GM12878 (cell line): Measurements from ENCODE around the gene FKBP8.

ENCODE experiments used
- ATF2 ChIP-seq: IDR thresholded peaks from 2 replicates; pipeline ENCODE4 v1.6.1; 2012; ENCODE audit warnings: low read length, inconsistent platforms
- BACH1 ChIP-seq: fragments of 450-650 bp; IDR thresholded peaks from 2 replicates; pipeline ENCODE4 v1.6.1; 2017; ENCODE audit warnings: mild to moderate bottlenecking, borderline replicate concordance
- EP300 ChIP-seq, 2 experiments: fragments of 150-350 bp in 1 of 2; IDR thresholded peaks; 2 replicates each; pipeline ENCODE4 v1.6.1; 2011 to 2012; ENCODE audit warnings: low read depth in 2 of 2, low read length in 2 of 2, borderline replicate concordance in 1 of 2, improper control_type of control experiment in 1 of 2, inconsistent platforms in 1 of 2; ENCODE audit not compliant: control insufficient read depth in 1 of 2
- PBX3 ChIP-seq: IDR thresholded peaks from 2 replicates; pipeline ENCODE4 v1.6.1; 2011; ENCODE audit warnings: mild to moderate bottlenecking, low read depth, low read length, moderate library complexity; ENCODE audit not compliant: insufficient replicate concordance
- POLR2A ChIP-seq: IDR thresholded peaks from 2 replicates; pipeline ENCODE4 v1.6.1; 2011; ENCODE audit warnings: low read depth, mild to moderate bottlenecking, low read length
- REST ChIP-seq: IDR thresholded peaks from 2 replicates; pipeline ENCODE4 v1.6.1; 2012; ENCODE audit warnings: mild to moderate bottlenecking, low read depth, low read length
- SP1 ChIP-seq: IDR thresholded peaks from one replicate; pipeline ENCODE4 v1.6.1; 2011; ENCODE audit warnings: low read depth, low read length
- SRF ChIP-seq, 2 experiments: IDR thresholded peaks; 2 replicates each; pipeline ENCODE4 v1.6.1; 2011; ENCODE audit warnings: low read depth in 2 of 2, low read length in 2 of 2, mild to moderate bottlenecking in 1 of 2, moderate library complexity in 1 of 2
- ZNF217 ChIP-seq: fragments of 450-650 bp; IDR thresholded peaks from 2 replicates; pipeline ENCODE4 v1.6.1; 2017; ENCODE audit warnings: antibody characterized with exemption, mild to moderate bottlenecking
- ZNF24 ChIP-seq: fragments of 450-650 bp; IDR thresholded peaks from 2 replicates; pipeline ENCODE4 v1.6.1; 2017; ENCODE audit warnings: antibody characterized with exemption, mild to moderate bottlenecking
- ZZZ3 ChIP-seq: IDR thresholded peaks from 2 replicates; pipeline ENCODE4 v1.6.1; 2011; ENCODE audit warnings: low read depth; ENCODE audit not compliant: control insufficient read depth, insufficient read length

DNA sequence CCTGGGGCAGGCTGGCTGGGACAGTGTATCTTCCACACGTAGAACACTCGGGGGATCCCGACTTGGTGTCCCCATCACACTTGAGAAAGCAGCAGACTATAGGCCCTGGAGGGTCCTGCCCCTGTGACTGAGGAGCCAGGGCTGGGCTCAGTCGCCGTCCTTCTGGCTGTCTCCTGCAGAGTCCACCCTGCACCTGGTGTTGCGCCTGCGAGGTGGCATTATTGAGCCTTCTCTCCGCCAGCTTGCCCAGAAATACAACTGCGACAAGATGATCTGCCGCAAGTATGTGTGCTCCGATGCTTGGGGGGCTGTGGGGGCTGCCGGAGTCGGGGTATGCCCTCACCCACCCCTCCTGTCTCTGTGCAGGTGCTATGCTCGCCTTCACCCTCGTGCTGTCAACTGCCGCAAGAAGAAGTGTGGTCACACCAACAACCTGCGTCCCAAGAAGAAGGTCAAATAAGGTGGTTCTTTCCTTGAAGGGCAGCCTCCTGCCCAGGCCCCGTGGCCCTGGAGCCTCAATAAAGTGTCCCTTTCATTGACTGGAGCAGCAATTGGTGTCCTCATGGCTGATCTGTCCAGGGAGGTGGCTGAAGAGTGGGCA is 31.4 kb upstream of the FKBP8 start:
- TF ChIP-seq ZNF24 (no peak), BACH1 (no peak), ZNF217 (no peak), EP300 (IDR thresholded peaks at IDR 0.05; ENCODE audit: borderline replicate concordance in 1 of 2, control insufficient read depth in 1 of 2, low read depth in 2 of 2, low read length in 2 of 2) (no peak), ZZZ3 (no peak), REST (no peak), SP1 (no peak), POLR2A (no peak; the same call in 1 of the 2 replicates), SRF (IDR thresholded peaks at IDR 0.05; ENCODE audit: low read depth in 2 of 2, low read length in 2 of 2) (no peak), PBX3 (no peak), ATF2 (no peak)
